ENCODE results near the gene RPE65.

GRCh38 chr1:68384872-68385411 is 64.8 kb downstream of the RPE65 start:
- TF ChIP-seq CTCF (IDR thresholded peaks at IDR 0.05): no peak
- no peak for TF ChIP-seq POLR2A (IDR thresholded peaks at IDR 0.05)
